Measurements from ENCODE around the gene TIMD4. TPM values are rescaled to one million over a fixed set of nuclear protein-coding genes. Genes with fewer than 3 reads are reported as not detected.

The TIMD4 gene
- total RNA-seq, 2 experiments from 2014 or later: 4.6 to 10.2 TPM

- DNase-seq (no peak), ATAC-seq (peak; percentile 38)
- Mint-ChIP-seq H3K27me3 (no peaks in the 10 kb centered on the region), H3K4me1 (peaks cover 42% of the 10 kb centered on the region), H3K4me3 (peak overlapping the region; percentile 57), H3K27ac (peak overlapping the region; percentile 97), H3K36me3 (peaks cover 54% of the 10 kb centered on the region), H3K9me3 (ENCODE audit: low read depth) (peaks cover 4% of the 10 kb centered on the region)
- CTCF ChIA-PET: interaction anchor here (0.5 to 2.5 kb wide), 9 partner anchors 10 to 849 kb away, joined by 3 to 14 read pairs (median 3); no protein-coding TSS in a partner anchor
Measured at GRCh38 chr5:156914371-156914737, 48.7 kb downstream of the TIMD4 start.

- H3K27me3 Mint-ChIP-seq: no peaks in the 10 kb centered on the region
- H3K4me1 Mint-ChIP-seq: peaks cover 37% of the 10 kb centered on the region
- H3K9me3 Mint-ChIP-seq (ENCODE audit: low read depth): peaks cover 4% of the 10 kb centered on the region
- CTCF ChIA-PET: interaction anchor here (0.5 to 2.5 kb wide), 9 partner anchors 10 to 849 kb away, joined by 3 to 14 read pairs (median 3); no protein-coding TSS in a partner anchor
- peak; percentile 64 for DNase-seq
- H3K36me3 Mint-ChIP-seq: peaks cover 51% of the 10 kb centered on the region
- ATAC-seq: peak; percentile 87
- peak overlapping the region; percentile 97 for H3K27ac Mint-ChIP-seq
- peak overlapping the region; percentile 57 for H3K4me3 Mint-ChIP-seq
Measured at GRCh38 chr5:156913719-156914370, 49.2 kb downstream of the TIMD4 start.

GRCh38 chr5:156913355-156913718, 49.7 kb downstream of the TIMD4 start:
- Mint-ChIP-seq H3K27ac (peak overlapping the region; percentile 97), H3K4me1 (peaks cover 32% of the 10 kb centered on the region), H3K36me3 (peaks cover 48% of the 10 kb centered on the region), H3K4me3 (peak overlapping the region; percentile 57), H3K27me3 (no peaks in the 10 kb centered on the region), H3K9me3 (ENCODE audit: low read depth) (peaks cover 4% of the 10 kb centered on the region)
- ATAC-seq (no peak), DNase-seq (no peak)
- CTCF ChIA-PET: interaction anchor here (0.8 to 2.5 kb wide), 4 partner anchors 16 to 219 kb away, joined by 3 to 14 read pairs (median 8); no protein-coding TSS in a partner anchor

GRCh38 chr5:156912869-156913268, 50.2 kb downstream of the TIMD4 start:
- Mint-ChIP-seq H3K36me3 (peaks cover 45% of the 10 kb centered on the region), H3K27ac (peak overlapping the region; percentile 97), H3K27me3 (no peaks in the 10 kb centered on the region), H3K4me3 (no peak overlapping the region), H3K4me1 (peaks cover 30% of the 10 kb centered on the region), H3K9me3 (ENCODE audit: low read depth) (peaks cover 4% of the 10 kb centered on the region)
- ATAC-seq (no peak), DNase-seq (no peak)
- CTCF ChIA-PET: no interaction called here

- no peak overlapping the region for H3K4me3 Mint-ChIP-seq
- CTCF ChIA-PET: no interaction called here
- H3K27ac Mint-ChIP-seq: no peak overlapping the region
- peaks cover 16% of the 10 kb centered on the region for H3K36me3 Mint-ChIP-seq
- H3K27me3 Mint-ChIP-seq: no peaks in the 10 kb centered on the region
- ATAC-seq (no peak), DNase-seq (no peak)
- peaks cover 21% of the 10 kb centered on the region for H3K4me1 Mint-ChIP-seq
- H3K9me3 Mint-ChIP-seq (ENCODE audit: low read depth): peaks cover 4% of the 10 kb centered on the region
Measured at GRCh38 chr5:156909180-156909579, 53.8 kb downstream of the TIMD4 start.

GRCh38 chr5:156907667-156908066, 55.4 kb downstream of the TIMD4 start:
- DNase-seq (no peak), ATAC-seq (no peak)
- H3K4me3 Mint-ChIP-seq: no peak overlapping the region
- CTCF ChIA-PET: interaction anchor here (1.0 to 1.1 kb wide), 2 partner anchors 14 to 147 kb away, joined by 3 read pairs; no protein-coding TSS in a partner anchor
- peaks cover 10% of the 10 kb centered on the region for H3K36me3 Mint-ChIP-seq
- peaks cover 10% of the 10 kb centered on the region for H3K4me1 Mint-ChIP-seq
- H3K27me3 Mint-ChIP-seq: no peaks in the 10 kb centered on the region
- H3K27ac Mint-ChIP-seq: no peak overlapping the region
- peaks cover 2% of the 10 kb centered on the region for H3K9me3 Mint-ChIP-seq (ENCODE audit: low read depth)

GRCh38 chr5:156906807-156907206, 56.2 kb downstream of the TIMD4 start:
- Mint-ChIP-seq H3K27ac (no peak overlapping the region), H3K9me3 (ENCODE audit: low read depth) (no peaks in the 10 kb centered on the region), H3K36me3 (peaks cover 7% of the 10 kb centered on the region), H3K4me1 (peaks cover 6% of the 10 kb centered on the region), H3K27me3 (no peaks in the 10 kb centered on the region), H3K4me3 (no peak overlapping the region)
- DNase-seq (no peak), ATAC-seq (no peak)
- CTCF ChIA-PET: interaction anchor here (1.1 kb wide), 1 partner anchor 13 kb away, joined by 3 read pairs; no protein-coding TSS in a partner anchor

GRCh38 chr5:156896546-156896945, 66.5 kb downstream of the TIMD4 start:
- Mint-ChIP-seq H3K9me3 (ENCODE audit: low read depth) (no peaks in the 10 kb centered on the region), H3K4me3 (no peak overlapping the region), H3K27me3 (no peaks in the 10 kb centered on the region), H3K4me1 (peaks cover 30% of the 10 kb centered on the region), H3K27ac (no peak overlapping the region), H3K36me3 (peaks cover 12% of the 10 kb centered on the region)
- no peak for ATAC-seq
- DNase-seq: no peak
- CTCF ChIA-PET: no interaction called here

- Mint-ChIP-seq H3K9me3 (ENCODE audit: low read depth) (no peaks in the 10 kb centered on the region), H3K4me3 (no peak overlapping the region), H3K36me3 (peaks cover 9% of the 10 kb centered on the region), H3K27ac (peak overlapping the region; percentile 74), H3K4me1 (peaks cover 31% of the 10 kb centered on the region), H3K27me3 (no peaks in the 10 kb centered on the region)
- CTCF ChIA-PET: interaction anchor here (0.8 to 2.6 kb wide), 3 partner anchors 13 to 239 kb away, joined by 3 to 9 read pairs (median 7); no protein-coding TSS in a partner anchor
- ATAC-seq (peak; percentile 46), DNase-seq (no peak)
Measured at GRCh38 chr5:156893517-156893916, 69.5 kb downstream of the TIMD4 start.

- no peak overlapping the region for H3K4me3 Mint-ChIP-seq
- H3K27ac Mint-ChIP-seq: peak overlapping the region; percentile 78
- DNase-seq: no peak
- peaks cover 9% of the 10 kb centered on the region for H3K36me3 Mint-ChIP-seq
- ATAC-seq: no peak
- CTCF ChIA-PET: interaction anchor here (0.8 to 2.6 kb wide), 6 partner anchors 24 to 579 kb away, joined by 3 to 9 read pairs (median 4); no protein-coding TSS in a partner anchor
- no peaks in the 10 kb centered on the region for H3K27me3 Mint-ChIP-seq
- H3K9me3 Mint-ChIP-seq (ENCODE audit: low read depth): no peaks in the 10 kb centered on the region
- H3K4me1 Mint-ChIP-seq: peaks cover 31% of the 10 kb centered on the region
Measured at GRCh38 chr5:156892864-156893263, 70.2 kb downstream of the TIMD4 start.

GRCh38 chr5:156892223-156892622, 70.8 kb downstream of the TIMD4 start:
- DNase-seq: no peak
- CTCF ChIA-PET: interaction anchor here (0.7 to 1.2 kb wide), 7 partner anchors 11 to 798 kb away, joined by 3 to 4 read pairs (median 3); no protein-coding TSS in a partner anchor
- Mint-ChIP-seq H3K4me3 (no peak overlapping the region), H3K27ac (peak overlapping the region; percentile 78), H3K36me3 (peaks cover 9% of the 10 kb centered on the region), H3K4me1 (peaks cover 31% of the 10 kb centered on the region), H3K27me3 (no peaks in the 10 kb centered on the region), H3K9me3 (ENCODE audit: low read depth) (no peaks in the 10 kb centered on the region)
- peak; percentile 71 for ATAC-seq

- no peak for DNase-seq
- Mint-ChIP-seq H3K9me3 (ENCODE audit: low read depth) (no peaks in the 10 kb centered on the region), H3K27ac (no peak overlapping the region)
Measured at GRCh38 chr5:156888520-156888919, 74.5 kb downstream of the TIMD4 start.

GRCh38 chr5:156883316-156883875, 79.6 kb downstream of the TIMD4 start:
- no peaks in the 10 kb centered on the region for H3K4me1 Mint-ChIP-seq
- CTCF ChIA-PET: no interaction called here
- no peak overlapping the region for H3K4me3 Mint-ChIP-seq
- H3K9me3 Mint-ChIP-seq (ENCODE audit: low read depth): no peaks in the 10 kb centered on the region
- no peak for DNase-seq
- peaks cover 3% of the 10 kb centered on the region for H3K36me3 Mint-ChIP-seq
- H3K27ac Mint-ChIP-seq: no peak overlapping the region
- peaks cover 47% of the 10 kb centered on the region for H3K27me3 Mint-ChIP-seq
- ATAC-seq: no peak

More at GRCh38 chr5:156888520-156888919, 74.5 kb downstream of the TIMD4 start:
- CTCF ChIA-PET: interaction anchor here (0.9 to 1.2 kb wide), 2 partner anchors 217 to 243 kb away, joined by 3 read pairs; no protein-coding TSS in a partner anchor
- H3K4me3 Mint-ChIP-seq: no peak overlapping the region
- H3K4me1 Mint-ChIP-seq: peaks cover 21% of the 10 kb centered on the region
- H3K36me3 Mint-ChIP-seq: peaks cover 3% of the 10 kb centered on the region
- H3K27me3 Mint-ChIP-seq: peaks cover 23% of the 10 kb centered on the region
- ATAC-seq: no peak
